Esophagus muscularis mucosa (tissue), 3 donors: ENCODE results near the gene DLGAP4.

Experiments
- CTCF ChIP-seq, 3 experiments: fragments of 200-600 bp in 2 of 3; fragments of 450-650 bp in 1 of 3; sonication (generic) in 2 of 3; IDR thresholded peaks; one replicate each; pipeline ENCODE4 v1.5.1; 2017 to 2019; ENCODE audit warnings: antibody characterized with exemption in 3 of 3, mild to moderate bottlenecking in 2 of 3, moderate library complexity in 1 of 3
- POLR2A ChIP-seq: fragments of 450-650 bp; IDR thresholded peaks from one replicate; pipeline ENCODE4 v1.6.1; 2017; ENCODE audit warnings: antibody characterized with exemption, moderate library complexity, mild to moderate bottlenecking, low read depth

DNA sequence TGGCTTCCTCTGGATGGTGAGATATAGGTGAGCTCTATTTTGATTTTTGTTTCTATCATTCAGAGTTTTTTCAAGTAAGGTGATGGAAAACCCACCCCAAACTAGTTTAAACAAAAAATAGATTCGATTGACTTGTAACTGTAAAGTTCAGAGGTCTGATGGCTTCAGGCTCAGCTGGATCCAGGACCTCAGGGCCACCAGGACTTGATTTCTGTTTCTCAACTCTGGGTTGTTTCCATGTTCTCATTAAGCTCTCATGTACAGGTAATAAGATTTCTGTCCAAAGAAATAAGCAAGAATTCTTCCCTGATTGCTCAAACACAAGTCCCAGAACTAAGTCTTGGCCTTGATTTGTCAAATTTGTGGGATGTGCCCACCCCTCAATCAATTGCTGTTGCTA is 67.0 kb downstream of the DLGAP4 start:
- no peak for TF ChIP-seq CTCF (IDR thresholded peaks at IDR 0.05)
- TF ChIP-seq POLR2A, result no peak
